ENCODE measurements around the gene GARIN3.
"Not testable (repeated sequence)": the region's sequence is repeated elsewhere in the genome, so short reads cannot be mapped to it uniquely, and the experiment has no call there.

Gene GARIN3

GRCh38 chr5:157201857-157202256, 35.8 kb upstream of the GARIN3 start:
- Histone ChIP-seq H3K4me3 (ENCODE audit: low read depth, low read length) (no peak overlapping the region), H3K9me3 (ENCODE audit: control insufficient read depth, insufficient read depth, low read depth, low read length) (peaks cover 7% of the 10 kb centered on the region; the same call in 1 of the 2 replicates), H3K27me3 (ENCODE audit: control insufficient read depth, insufficient read depth, low read length) (no peaks in the 10 kb centered on the region; the same call in none of the 2 replicates), H3K4me1 (ENCODE audit: control insufficient read depth, insufficient read depth, low read length) (no peaks in the 10 kb centered on the region), H3K27ac (ENCODE audit: low read depth, low read length) (no peak overlapping the region), H3K36me3 (ENCODE audit: control insufficient read depth, insufficient read depth, low read length) (no peaks in the 10 kb centered on the region), H3K9ac (ENCODE audit: low read length) (no peak overlapping the region)

GRCh38 chr5:157198277-157198986, 32.4 kb upstream of the GARIN3 start:
- H3K27ac ChIP-seq (ENCODE audit: low read depth, low read length), result no peak overlapping the region

DNA sequence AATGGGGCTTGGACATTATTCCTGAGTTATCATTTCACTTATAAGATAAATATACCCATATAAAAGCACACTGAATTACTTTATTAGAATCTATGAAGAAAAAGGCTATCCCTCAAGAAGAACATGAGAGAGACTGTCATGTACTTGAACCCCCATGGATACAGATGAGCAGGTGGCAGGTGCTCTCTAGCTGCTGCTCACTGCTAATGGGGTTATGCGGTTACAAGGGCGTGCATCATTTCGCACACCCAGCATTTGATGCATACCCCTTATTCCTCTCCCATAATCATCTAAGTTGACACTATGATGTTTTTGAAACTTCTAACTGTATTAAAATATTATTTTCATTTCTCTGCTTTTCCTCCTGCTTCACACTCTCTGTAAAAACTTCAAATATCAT, 31.0 kb upstream of the GARIN3 start:
- H3K4me3 ChIP-seq (ENCODE audit: low read depth, low read length), result no peak overlapping the region
- no peaks in the 10 kb centered on the region for H3K9me3 ChIP-seq (ENCODE audit: control insufficient read depth, insufficient read depth, low read depth, low read length)
- H3K27me3 ChIP-seq (ENCODE audit: control insufficient read depth, insufficient read depth, low read length), result peaks cover 10% of the 10 kb centered on the region
- H3K27ac ChIP-seq (ENCODE audit: low read depth, low read length), result no peak overlapping the region
- no peaks in the 10 kb centered on the region for H3K36me3 ChIP-seq (ENCODE audit: control insufficient read depth, insufficient read depth, low read length)
- H3K9ac ChIP-seq (ENCODE audit: low read length), result no peak overlapping the region
- H3K4me1 ChIP-seq (ENCODE audit: control insufficient read depth, insufficient read depth, low read length), result no peaks in the 10 kb centered on the region

More at GRCh38 chr5:157198277-157198986, 32.4 kb upstream of the GARIN3 start:
- Histone ChIP-seq H3K9me3 (ENCODE audit: control insufficient read depth, insufficient read depth, low read depth, low read length) (no peaks in the 10 kb centered on the region), H3K4me3 (ENCODE audit: low read depth, low read length) (no peak overlapping the region), H3K4me1 (ENCODE audit: control insufficient read depth, insufficient read depth, low read length) (no peaks in the 10 kb centered on the region), H3K27me3 (ENCODE audit: control insufficient read depth, insufficient read depth, low read length) (peaks cover 5% of the 10 kb centered on the region), H3K9ac (ENCODE audit: low read length) (no peak overlapping the region), H3K36me3 (ENCODE audit: control insufficient read depth, insufficient read depth, low read length) (no peaks in the 10 kb centered on the region)

DNA sequence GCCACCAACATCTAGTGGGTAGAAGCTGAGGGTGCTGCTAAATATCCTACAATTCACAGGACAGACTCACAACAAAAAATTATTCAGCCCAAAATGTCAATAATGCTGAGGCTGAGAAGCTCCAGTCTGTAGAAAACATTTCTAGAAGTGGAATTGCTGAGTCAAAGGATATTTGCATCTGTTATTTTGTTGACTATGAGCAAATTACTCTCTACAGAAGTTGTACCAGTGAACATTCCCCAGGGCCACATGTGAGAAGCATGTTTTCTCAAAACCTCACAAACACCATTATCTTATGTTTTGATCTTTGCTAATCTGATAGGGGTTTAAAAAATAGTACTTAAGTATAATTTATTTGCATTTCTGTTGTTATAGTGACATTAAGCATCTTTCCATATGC, 30.0 kb upstream of the GARIN3 start:
- no peak overlapping the region for H3K9ac ChIP-seq (ENCODE audit: low read length)
- no peaks in the 10 kb centered on the region for H3K9me3 ChIP-seq (ENCODE audit: control insufficient read depth, insufficient read depth, low read depth, low read length)
- no peak overlapping the region for H3K27ac ChIP-seq (ENCODE audit: low read depth, low read length)
- H3K36me3 ChIP-seq (ENCODE audit: control insufficient read depth, insufficient read depth, low read length), result no peaks in the 10 kb centered on the region
- H3K4me1 ChIP-seq (ENCODE audit: control insufficient read depth, insufficient read depth, low read length), result no peaks in the 10 kb centered on the region
- peaks cover 12% of the 10 kb centered on the region for H3K27me3 ChIP-seq (ENCODE audit: control insufficient read depth, insufficient read depth, low read length)
- H3K4me3 ChIP-seq (ENCODE audit: low read depth, low read length), result no peak overlapping the region

DNA sequence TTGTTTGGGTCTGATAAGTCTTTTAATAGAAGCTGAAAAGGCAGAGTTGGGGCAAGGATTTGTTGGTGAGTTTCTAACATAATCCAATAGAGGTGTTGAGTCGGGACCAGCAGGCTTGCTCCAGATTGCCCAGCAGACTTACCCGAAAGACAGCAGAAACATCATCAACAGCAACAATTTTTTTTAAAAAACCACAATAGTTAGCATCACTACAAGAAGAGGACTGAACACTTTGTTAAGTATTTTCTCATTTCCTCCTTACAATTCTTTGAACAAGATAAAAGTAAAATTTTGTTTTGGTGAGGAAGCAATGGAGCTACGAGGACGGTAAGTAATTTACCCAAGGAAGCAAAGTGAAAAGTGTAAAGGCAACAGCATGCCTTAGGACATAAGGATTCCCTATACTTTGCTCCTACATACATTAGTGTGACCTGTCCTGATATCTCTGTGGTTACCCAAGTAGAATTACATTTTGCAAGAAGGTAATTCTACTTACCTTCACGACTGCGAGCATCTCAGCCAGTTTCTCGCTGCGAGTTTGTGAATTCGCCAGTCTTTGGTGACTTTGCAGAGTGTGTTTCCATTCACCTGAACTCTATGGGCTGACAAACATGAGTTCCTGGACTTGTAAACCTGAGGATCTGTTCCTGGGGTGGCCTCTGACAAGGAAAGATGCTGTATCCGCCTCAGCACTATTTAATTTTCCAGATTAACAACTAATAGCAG, 27.8 kb upstream of the GARIN3 start:
- no peaks in the 10 kb centered on the region for H3K36me3 ChIP-seq (ENCODE audit: control insufficient read depth, insufficient read depth, low read length)
- H3K27ac ChIP-seq (ENCODE audit: low read depth, low read length), result no peak overlapping the region
- H3K4me1 ChIP-seq (ENCODE audit: control insufficient read depth, insufficient read depth, low read length), result no peaks in the 10 kb centered on the region
- H3K9me3 ChIP-seq (ENCODE audit: control insufficient read depth, insufficient read depth, low read depth, low read length), result no peaks in the 10 kb centered on the region
- peaks cover 30% of the 10 kb centered on the region for H3K27me3 ChIP-seq (ENCODE audit: control insufficient read depth, insufficient read depth, low read length)
- no peak overlapping the region for H3K9ac ChIP-seq (ENCODE audit: low read length)
- H3K4me3 ChIP-seq (ENCODE audit: low read depth, low read length), result no peak overlapping the region

DNA sequence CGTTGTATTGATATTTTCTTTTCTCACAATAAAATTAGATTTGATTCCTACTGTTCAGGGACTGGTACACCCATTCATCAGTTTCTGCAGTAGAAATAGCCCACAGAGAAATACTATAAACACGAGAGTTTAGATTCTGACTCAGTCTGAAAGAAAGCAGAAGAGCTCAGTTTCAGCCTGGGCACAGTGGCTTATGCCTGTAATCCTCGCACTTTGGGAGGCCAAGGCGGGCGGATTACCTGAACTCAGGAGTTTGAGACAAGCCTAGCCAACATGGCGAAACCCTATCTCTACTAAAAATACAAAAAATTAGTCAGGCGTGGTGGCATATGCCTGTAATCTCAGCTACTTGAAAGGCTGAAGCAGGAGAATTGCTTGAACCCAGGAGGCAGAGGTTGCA, 23.2 kb upstream of the GARIN3 start:
- H3K4me3 ChIP-seq (ENCODE audit: low read depth, low read length), result no peak overlapping the region
- no peaks in the 10 kb centered on the region for H3K4me1 ChIP-seq (ENCODE audit: control insufficient read depth, insufficient read depth, low read length)
- H3K9ac ChIP-seq (ENCODE audit: low read length), result no peak overlapping the region
- H3K36me3 ChIP-seq (ENCODE audit: control insufficient read depth, insufficient read depth, low read length), result no peaks in the 10 kb centered on the region
- no peaks in the 10 kb centered on the region for H3K9me3 ChIP-seq (ENCODE audit: control insufficient read depth, insufficient read depth, low read depth, low read length)
- H3K27ac ChIP-seq (ENCODE audit: low read depth, low read length), result no peak overlapping the region
- peaks cover 71% of the 10 kb centered on the region for H3K27me3 ChIP-seq (ENCODE audit: control insufficient read depth, insufficient read depth, low read length)

DNA sequence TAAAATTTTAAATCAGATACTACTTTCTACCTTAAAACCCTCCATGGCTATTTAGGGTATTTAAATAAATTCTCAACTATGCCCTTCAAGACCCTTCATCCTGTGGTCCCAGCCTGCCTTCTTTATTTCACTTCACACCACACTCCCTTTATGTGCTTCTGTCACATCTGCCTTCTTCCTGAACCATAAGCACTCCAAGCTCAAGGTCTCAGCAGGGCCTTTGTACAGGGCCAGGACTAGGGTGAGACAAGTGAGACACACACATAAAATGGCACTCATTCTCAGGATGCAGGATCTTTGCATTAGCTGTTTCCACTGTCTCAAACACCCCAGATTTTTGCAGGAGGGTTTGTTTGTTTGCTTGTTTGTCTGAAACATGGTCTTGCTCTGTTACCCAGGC, 22.2 kb upstream of the GARIN3 start:
- Histone ChIP-seq H3K27ac (ENCODE audit: low read depth, low read length) (no peak overlapping the region), H3K4me1 (ENCODE audit: control insufficient read depth, insufficient read depth, low read length) (no peaks in the 10 kb centered on the region), H3K36me3 (ENCODE audit: control insufficient read depth, insufficient read depth, low read length) (no peaks in the 10 kb centered on the region), H3K9ac (ENCODE audit: low read length) (no peak overlapping the region), H3K9me3 (ENCODE audit: control insufficient read depth, insufficient read depth, low read depth, low read length) (no peaks in the 10 kb centered on the region), H3K27me3 (ENCODE audit: control insufficient read depth, insufficient read depth, low read length) (peaks cover 71% of the 10 kb centered on the region), H3K4me3 (ENCODE audit: low read depth, low read length) (no peak overlapping the region)

DNA sequence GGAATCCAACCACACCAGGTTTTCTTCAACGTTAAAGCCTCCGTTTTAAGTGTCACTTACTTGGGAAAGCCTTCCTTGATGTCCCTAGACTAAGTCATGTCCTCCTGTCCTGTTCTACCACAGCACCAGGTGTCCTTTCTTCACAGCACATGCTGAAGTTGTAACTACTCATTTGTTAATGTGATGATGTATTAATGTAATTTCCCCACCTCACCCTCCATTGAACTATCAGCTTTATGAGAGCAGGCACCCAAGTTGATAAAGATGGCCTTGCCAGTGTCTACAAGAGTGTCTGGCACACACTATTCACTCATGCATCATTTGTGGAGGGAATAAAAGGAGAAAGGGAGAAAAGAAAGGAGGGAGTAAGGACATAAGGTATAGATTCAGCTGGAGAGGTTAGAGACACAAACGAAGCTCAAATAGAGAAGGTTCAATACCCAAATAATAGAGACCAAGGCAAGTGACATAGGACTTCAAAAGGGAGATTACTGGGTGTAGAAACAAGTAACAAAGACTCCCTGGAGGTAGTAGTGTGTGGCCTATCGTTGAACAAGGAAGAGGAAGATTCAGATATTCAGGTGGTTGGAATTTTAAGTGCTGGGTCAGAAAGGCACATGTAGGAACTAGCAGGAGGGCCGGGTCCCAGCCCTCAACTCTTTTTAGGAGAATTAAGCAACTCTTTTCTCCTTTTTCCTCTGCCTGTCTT, 21.1 kb upstream of the GARIN3 start:
- peaks cover 67% of the 10 kb centered on the region for H3K27me3 ChIP-seq (ENCODE audit: control insufficient read depth, insufficient read depth, low read length)

DNA sequence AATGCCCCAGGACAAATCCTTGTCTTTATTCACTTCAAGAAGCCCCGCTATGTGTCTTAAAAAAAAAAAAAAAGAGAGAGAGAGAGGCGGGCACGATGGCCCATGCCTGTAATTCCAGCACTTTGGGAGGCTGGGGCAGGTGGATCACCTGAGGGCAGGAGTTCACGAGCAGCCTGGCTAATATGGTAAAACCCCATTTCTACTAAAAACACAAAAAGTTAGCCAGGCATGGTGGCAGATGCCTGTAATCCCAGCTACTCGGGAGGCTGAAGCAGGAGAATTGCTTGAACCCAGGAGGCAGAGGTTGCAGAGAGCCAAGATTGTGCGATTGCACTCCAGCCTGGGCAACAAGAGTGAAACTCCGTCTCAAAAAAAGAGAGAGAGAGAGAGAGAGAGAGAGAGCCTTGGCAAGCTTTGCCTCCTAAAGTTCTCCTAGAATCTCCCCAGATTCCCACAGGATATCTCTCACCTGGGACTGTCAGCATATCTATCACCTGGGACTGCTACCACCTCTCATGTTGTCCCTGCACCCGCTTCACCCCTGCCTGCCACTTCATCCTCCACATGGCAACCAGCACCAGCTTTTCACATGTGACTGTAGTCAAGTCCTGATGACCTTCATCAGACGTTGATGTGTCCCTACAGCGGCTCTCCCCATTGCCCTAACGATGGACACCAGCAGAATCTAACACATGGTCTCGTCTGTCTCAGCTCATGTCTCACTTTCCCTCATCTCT, 20.4 kb upstream of the GARIN3 start:
- Histone ChIP-seq H3K27ac (ENCODE audit: low read depth, low read length) (no peak overlapping the region), H3K9ac (ENCODE audit: low read length) (no peak overlapping the region), H3K4me1 (ENCODE audit: control insufficient read depth, insufficient read depth, low read length) (no peaks in the 10 kb centered on the region), H3K4me3 (ENCODE audit: low read depth, low read length) (no peak overlapping the region), H3K36me3 (ENCODE audit: control insufficient read depth, insufficient read depth, low read length) (no peaks in the 10 kb centered on the region), H3K9me3 (ENCODE audit: control insufficient read depth, insufficient read depth, low read depth, low read length) (no peaks in the 10 kb centered on the region), H3K27me3 (ENCODE audit: control insufficient read depth, insufficient read depth, low read length) (peaks cover 69% of the 10 kb centered on the region)

More for the DNA sequence above, 21.1 kb upstream of the GARIN3 start:
- Histone ChIP-seq H3K9me3 (ENCODE audit: control insufficient read depth, insufficient read depth, low read depth, low read length) (no peaks in the 10 kb centered on the region), H3K27ac (ENCODE audit: low read depth, low read length) (no peak overlapping the region), H3K9ac (ENCODE audit: low read length) (no peak overlapping the region), H3K4me1 (ENCODE audit: control insufficient read depth, insufficient read depth, low read length) (no peaks in the 10 kb centered on the region), H3K4me3 (ENCODE audit: low read depth, low read length) (no peak overlapping the region), H3K36me3 (ENCODE audit: control insufficient read depth, insufficient read depth, low read length) (no peaks in the 10 kb centered on the region)

GRCh38 chr5:157185122-157185521, 19.1 kb upstream of the GARIN3 start:
- peaks cover 71% of the 10 kb centered on the region for H3K27me3 ChIP-seq (ENCODE audit: control insufficient read depth, insufficient read depth, low read length)
- H3K9me3 ChIP-seq (ENCODE audit: control insufficient read depth, insufficient read depth, low read depth, low read length); H3K4me3 ChIP-seq (ENCODE audit: low read depth, low read length); H3K27ac ChIP-seq (ENCODE audit: low read depth, low read length); H3K9ac ChIP-seq (ENCODE audit: low read length); H3K36me3 ChIP-seq (ENCODE audit: control insufficient read depth, insufficient read depth, low read length); H3K4me1 ChIP-seq (ENCODE audit: control insufficient read depth, insufficient read depth, low read length): not testable (repeated sequence)

Measured in HUES6 (cell line).